ENCODE results near the gene ZPR1. TPM values are rescaled to one million over a fixed set of nuclear protein-coding genes. Genes with fewer than 3 reads are reported as not detected.

The ZPR1 gene
- total RNA-seq, 6 donors from 2014 or later = 17.6 to 56.1 (median 34.4) TPM

DNA sequence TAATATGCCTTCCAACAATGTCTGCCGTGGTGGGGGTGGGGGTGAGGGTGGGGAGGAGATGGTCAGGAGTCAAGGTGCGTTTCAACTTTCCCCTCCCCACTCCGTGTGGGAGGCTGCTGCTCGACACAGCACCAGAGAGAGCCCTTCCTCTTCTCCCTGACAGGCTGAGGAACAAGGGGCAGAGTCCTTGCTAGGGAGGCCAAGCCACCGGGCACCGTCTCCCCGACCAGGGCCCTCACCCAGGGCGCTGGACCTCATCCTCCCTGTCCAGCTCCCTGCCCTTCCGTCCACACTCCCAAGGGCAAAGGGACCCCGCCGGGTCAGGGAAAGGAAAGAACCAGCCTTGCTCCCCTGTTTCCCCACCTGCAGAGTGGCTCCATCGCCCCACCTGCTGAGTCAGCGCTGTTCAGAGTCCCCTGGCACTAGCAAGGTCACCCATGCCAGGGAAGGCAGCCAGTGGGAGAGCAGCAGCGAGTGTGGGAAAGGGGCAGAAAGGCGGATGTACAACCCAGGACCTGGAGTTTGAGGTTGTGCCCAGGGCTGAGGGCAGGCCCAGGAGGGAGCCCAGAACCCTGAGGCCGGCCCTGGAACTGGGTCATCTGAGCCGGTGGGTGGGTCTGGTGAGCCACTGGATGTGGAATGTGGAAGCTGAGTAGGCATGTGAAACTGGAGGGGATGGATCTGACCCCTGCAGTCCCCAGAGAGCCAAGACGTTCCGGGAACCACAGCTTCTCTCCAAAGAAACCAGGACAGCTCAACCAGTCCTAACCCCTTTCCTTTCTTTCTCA is 62.2 kb downstream of the ZPR1 start:
- no peaks in the 10 kb centered on the region for H3K27me3 ChIP-seq

GRCh38 chr11:116724813-116725212 is 63.0 kb downstream of the ZPR1 start:
- Histone ChIP-seq H3K9me3 (no peaks in the 10 kb centered on the region), H3K36me3 (no peaks in the 10 kb centered on the region), H3K4me3 (no peak overlapping the region), H3K4me1 (no peaks in the 10 kb centered on the region), H3K27me3 (no peaks in the 10 kb centered on the region), H3K27ac (no peak overlapping the region)
- ATAC-seq (ENCODE audit: low FRiP score in 2 of 2) (no peak), DNase-seq (no peak)
- WGBS, 2 donors = 89 to 90% methylated on average over 5 to 6 of the region's 6 CpGs
- TF ChIP-seq, protein P1, sequence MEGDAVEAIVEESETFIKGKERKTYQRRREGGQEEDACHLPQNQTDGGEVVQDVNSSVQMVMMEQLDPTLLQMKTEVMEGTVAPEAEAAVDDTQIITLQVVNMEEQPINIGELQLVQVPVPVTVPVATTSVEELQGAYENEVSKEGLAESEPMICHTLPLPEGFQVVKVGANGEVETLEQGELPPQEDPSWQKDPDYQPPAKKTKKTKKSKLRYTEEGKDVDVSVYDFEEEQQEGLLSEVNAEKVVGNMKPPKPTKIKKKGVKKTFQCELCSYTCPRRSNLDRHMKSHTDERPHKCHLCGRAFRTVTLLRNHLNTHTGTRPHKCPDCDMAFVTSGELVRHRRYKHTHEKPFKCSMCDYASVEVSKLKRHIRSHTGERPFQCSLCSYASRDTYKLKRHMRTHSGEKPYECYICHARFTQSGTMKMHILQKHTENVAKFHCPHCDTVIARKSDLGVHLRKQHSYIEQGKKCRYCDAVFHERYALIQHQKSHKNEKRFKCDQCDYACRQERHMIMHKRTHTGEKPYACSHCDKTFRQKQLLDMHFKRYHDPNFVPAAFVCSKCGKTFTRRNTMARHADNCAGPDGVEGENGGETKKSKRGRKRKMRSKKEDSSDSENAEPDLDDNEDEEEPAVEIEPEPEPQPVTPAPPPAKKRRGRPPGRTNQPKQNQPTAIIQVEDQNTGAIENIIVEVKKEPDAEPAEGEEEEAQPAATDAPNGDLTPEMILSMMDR (IDR thresholded peaks at IDR 0.05) = no peak
- no peak for TF ChIP-seq POLR2A (IDR thresholded peaks at IDR 0.05)
- no peak for TF ChIP-seq EP300 (IDR thresholded peaks at IDR 0.05)
- TF ChIP-seq POLR2AphosphoS5 (IDR thresholded peaks at IDR 0.05) = no peak

More for the DNA sequence above, 62.2 kb downstream of the ZPR1 start:
- DNase-seq (no peak), ATAC-seq (ENCODE audit: low FRiP score in 2 of 2) (peak in 1 of 2 donors; percentile 40)
- H3K36me3 ChIP-seq = no peaks in the 10 kb centered on the region
- TF ChIP-seq, protein P1 (IDR thresholded peaks at IDR 0.05) = no peak
- TF ChIP-seq EP300 (IDR thresholded peaks at IDR 0.05) = no peak
- TF ChIP-seq POLR2A (IDR thresholded peaks at IDR 0.05) = no peak
- no peak for TF ChIP-seq POLR2AphosphoS5 (IDR thresholded peaks at IDR 0.05)
- H3K27ac ChIP-seq = no peak overlapping the region
- WGBS, 2 donors = 69 to 79% methylated on average over 13 to 19 of the region's 19 CpGs
- no peak overlapping the region for H3K4me3 ChIP-seq
- no peaks in the 10 kb centered on the region for H3K4me1 ChIP-seq
- no peaks in the 10 kb centered on the region for H3K9me3 ChIP-seq

Other genes starting within 250 kb of the ZPR1 start
- gene BUD13, start 15.0 kb downstream of the ZPR1 start, total RNA-seq = 10 to 100 TPM; 12.1 to 18.9 (median 17.0) TPM
- gene APOA5, start 3.9 kb upstream of the ZPR1 start, total RNA-seq = under 1 TPM in 2 of 6 donors, not detected in 4; 0.20 to 0.57 TPM
- gene APOA4, start 35.3 kb upstream of the ZPR1 start, total RNA-seq = not detected
- gene APOC3, start 41.9 kb upstream of the ZPR1 start, total RNA-seq = 1 to 10 TPM in 2 of 6 donors, not detected in 4; 3.7 to 4.4 TPM
- 10 to 100 TPM in 2 of 6 donors, 1 to 10 TPM in 4; 3.1 to 36.0 (median 5.9) TPM for gene APOA1, start 49.6 kb upstream of the ZPR1 start, total RNA-seq

All from upper lobe of left lung (tissue), 6 donors.